Measurements from ENCODE around the gene AKT3. TPM values are rescaled to one million over a fixed set of nuclear protein-coding genes. Genes with fewer than 3 reads are reported as not detected.
A peak's percentile ranks its signal among the peaks of the same experiment; 100 is the strongest.

AKT3 gene
- total RNA-seq, 2 donors from 2014 or later, result 13.6 to 31.2 TPM

GRCh38 chr1:243851257-243851756, 1.3 kb upstream of the AKT3 start:
- Histone ChIP-seq H3K36me3 (no peaks in the 10 kb centered on the region), H3K4me3 (peak overlapping the region; percentile 74 to 99), H3K27ac (peak overlapping the region; percentile 95 to 98), H3K27me3 (no peaks in the 10 kb centered on the region), H3K4me1 (peaks cover 0 to 7% of the 10 kb centered on the region in 2 donors), H3K9me3 (no peaks in the 10 kb centered on the region)
- no peak for DNase-seq (ENCODE audit: low spot score)
- TF ChIP-seq CTCF (IDR thresholded peaks at IDR 0.05), result no peak

- no peaks in the 10 kb centered on the region for H3K36me3 ChIP-seq
- H3K4me3 ChIP-seq, result peak overlapping the region; percentile 74 to 99
- no peaks in the 10 kb centered on the region for H3K27me3 ChIP-seq
- peaks cover 0 to 7% of the 10 kb centered on the region in 2 donors for H3K4me1 ChIP-seq
- DNase-seq (ENCODE audit: low spot score), result peak; percentile 78
- no peaks in the 10 kb centered on the region for H3K9me3 ChIP-seq
- peak overlapping the region; percentile 95 to 98 for H3K27ac ChIP-seq
- no peak for TF ChIP-seq CTCF (IDR thresholded peaks at IDR 0.05)
These were observed 611 bp upstream of the AKT3 start for GRCh38 chr1:243850452-243851256.

- no peaks in the 10 kb centered on the region for H3K36me3 ChIP-seq
- peak overlapping the region; percentile 95 to 98 for H3K27ac ChIP-seq
- TF ChIP-seq CTCF (IDR thresholded peaks at IDR 0.05), result no peak
- peaks cover 0 to 7% of the 10 kb centered on the region in 2 donors for H3K4me1 ChIP-seq
- H3K27me3 ChIP-seq, result no peaks in the 10 kb centered on the region
- peak overlapping the region; percentile 74 to 99 for H3K4me3 ChIP-seq
- no peaks in the 10 kb centered on the region for H3K9me3 ChIP-seq
- DNase-seq (ENCODE audit: low spot score), result no peak
These were observed 432 bp downstream of the AKT3 start for GRCh38 chr1:243849421-243850201.

- peaks cover 0 to 7% of the 10 kb centered on the region in 2 donors for H3K4me1 ChIP-seq
- no peak for TF ChIP-seq CTCF (IDR thresholded peaks at IDR 0.05)
- H3K9me3 ChIP-seq, result no peaks in the 10 kb centered on the region
- peak overlapping the region; percentile 95 to 98 for H3K27ac ChIP-seq
- no peaks in the 10 kb centered on the region for H3K36me3 ChIP-seq
- peak; percentile 68 for DNase-seq (ENCODE audit: low spot score)
- no peaks in the 10 kb centered on the region for H3K27me3 ChIP-seq
- peak overlapping the region; percentile 74 to 99 for H3K4me3 ChIP-seq
These were observed 1.1 kb downstream of the AKT3 start for GRCh38 chr1:243848858-243849420.

GRCh38 chr1:243848165-243848857, 1.7 kb downstream of the AKT3 start:
- H3K27me3 ChIP-seq, result no peaks in the 10 kb centered on the region
- no peaks in the 10 kb centered on the region for H3K9me3 ChIP-seq
- DNase-seq (ENCODE audit: low spot score), result no peak
- no peaks in the 10 kb centered on the region for H3K36me3 ChIP-seq
- peaks cover 0 to 13% of the 10 kb centered on the region in 2 donors for H3K4me1 ChIP-seq
- H3K4me3 ChIP-seq, result peak overlapping the region; percentile 74 to 99
- TF ChIP-seq CTCF (IDR thresholded peaks at IDR 0.05), result no peak
- H3K27ac ChIP-seq, result peak overlapping the region; percentile 95 to 98

Measured in right atrium auricular region (tissue), 2 donors.